PC-3 (cell line): Measurements from ENCODE around the gene MLANA.

Experiments
- EZH2 ChIP-seq: fragments of 300-600 bp; sonication (generic); IDR thresholded peaks from one replicate; pipeline ENCODE4 v1.6.1; 2017; ENCODE audit warnings: antibody characterized with exemption, mild to moderate bottlenecking, low read length; ENCODE audit not compliant: unreplicated experiment
- TF ChIP-seq, protein P1 (sequence below): fragments of 300-600 bp; sonication (generic); conservative IDR thresholded peaks from 2 replicates; pipeline ENCODE4 v1.5.1; 2017; ENCODE audit warnings: antibody characterized with exemption, low read depth, mild to moderate bottlenecking, low read length

DNA sequence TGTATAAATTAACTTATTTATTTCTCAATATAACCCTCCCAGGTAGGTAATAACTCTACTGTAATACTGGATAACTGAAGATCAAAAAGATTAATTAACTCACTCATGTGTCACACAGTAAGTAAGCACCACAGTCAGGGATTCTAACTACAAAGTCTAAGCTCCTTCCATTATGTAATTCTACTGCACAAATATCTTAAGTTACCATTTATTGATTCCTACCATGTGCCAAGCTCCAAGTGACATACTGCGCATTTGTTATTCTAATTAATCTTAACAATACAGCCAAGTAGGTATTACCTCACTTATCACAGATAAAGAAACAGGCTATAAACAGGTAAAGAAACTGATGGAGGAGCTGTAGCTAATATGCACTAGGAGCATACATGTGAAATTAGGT lies 66.5 kb downstream of the MLANA start:
- TF ChIP-seq, protein P1, sequence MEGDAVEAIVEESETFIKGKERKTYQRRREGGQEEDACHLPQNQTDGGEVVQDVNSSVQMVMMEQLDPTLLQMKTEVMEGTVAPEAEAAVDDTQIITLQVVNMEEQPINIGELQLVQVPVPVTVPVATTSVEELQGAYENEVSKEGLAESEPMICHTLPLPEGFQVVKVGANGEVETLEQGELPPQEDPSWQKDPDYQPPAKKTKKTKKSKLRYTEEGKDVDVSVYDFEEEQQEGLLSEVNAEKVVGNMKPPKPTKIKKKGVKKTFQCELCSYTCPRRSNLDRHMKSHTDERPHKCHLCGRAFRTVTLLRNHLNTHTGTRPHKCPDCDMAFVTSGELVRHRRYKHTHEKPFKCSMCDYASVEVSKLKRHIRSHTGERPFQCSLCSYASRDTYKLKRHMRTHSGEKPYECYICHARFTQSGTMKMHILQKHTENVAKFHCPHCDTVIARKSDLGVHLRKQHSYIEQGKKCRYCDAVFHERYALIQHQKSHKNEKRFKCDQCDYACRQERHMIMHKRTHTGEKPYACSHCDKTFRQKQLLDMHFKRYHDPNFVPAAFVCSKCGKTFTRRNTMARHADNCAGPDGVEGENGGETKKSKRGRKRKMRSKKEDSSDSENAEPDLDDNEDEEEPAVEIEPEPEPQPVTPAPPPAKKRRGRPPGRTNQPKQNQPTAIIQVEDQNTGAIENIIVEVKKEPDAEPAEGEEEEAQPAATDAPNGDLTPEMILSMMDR, result no peak
- TF ChIP-seq EZH2, result no peak
